ENCODE results near the gene CYTH4. TPM values are rescaled to one million over a fixed set of nuclear protein-coding genes. Genes with fewer than 3 reads are reported as not detected.

CYTH4 gene
- total and polyA plus RNA-seq, 2 donors, result 24.7 to 54.6 TPM

GRCh38 chr22:37309211-37310074 is 27.1 kb downstream of the CYTH4 start:
- H3K9me3 ChIP-seq (ENCODE audit: control insufficient read depth in 2 of 2, insufficient read depth in 1 of 2, low read length in 1 of 2), result peaks cover 0 to 10% of the 10 kb centered on the region in 2 donors
- H3K36me3 ChIP-seq (ENCODE audit: control insufficient read depth in 2 of 2, insufficient read depth in 2 of 2, low read length in 1 of 2), result peaks cover 35 to 51% of the 10 kb centered on the region in 2 donors
- WGBS, result 53% methylated on average over 26 of the region's 26 CpGs
- peak overlapping the region; percentile 87 to 97 for H3K27ac ChIP-seq (ENCODE audit: low read depth in 1 of 2, low read length in 1 of 2)
- H3K27me3 ChIP-seq (ENCODE audit: control insufficient read depth in 2 of 2, insufficient read depth in 1 of 2, low read length in 1 of 2), result no peaks in the 10 kb centered on the region
- peaks cover 50 to 87% of the 10 kb centered on the region in 2 donors for H3K4me1 ChIP-seq (ENCODE audit: control insufficient read depth in 2 of 2, insufficient read depth in 2 of 2, low read length in 2 of 2)
- peak in 6 of 9 donors; percentile 55 to 90 (median 76) for DNase-seq (ENCODE audit: low read depth in 6 of 9, low spot score in 9 of 9)
- peak overlapping the region; percentile 26 for H3K4me3 ChIP-seq (ENCODE audit: low read length in 2 of 2)

- Histone ChIP-seq H3K4me1 (ENCODE audit: control insufficient read depth in 2 of 2, insufficient read depth in 2 of 2, low read length in 2 of 2) (peaks cover 57 to 87% of the 10 kb centered on the region in 2 donors), H3K4me3 (ENCODE audit: low read length in 2 of 2) (no peak overlapping the region), H3K36me3 (ENCODE audit: control insufficient read depth in 2 of 2, insufficient read depth in 2 of 2, low read length in 1 of 2) (peaks cover 35 to 46% of the 10 kb centered on the region in 2 donors), H3K9me3 (ENCODE audit: control insufficient read depth in 2 of 2, insufficient read depth in 1 of 2, low read length in 1 of 2) (peaks cover 0 to 10% of the 10 kb centered on the region in 2 donors), H3K27me3 (ENCODE audit: control insufficient read depth in 2 of 2, insufficient read depth in 1 of 2, low read length in 1 of 2) (no peaks in the 10 kb centered on the region), H3K27ac (ENCODE audit: low read depth in 1 of 2, low read length in 1 of 2) (peak overlapping the region; percentile 87 to 97)
- no peak for DNase-seq (ENCODE audit: low read depth in 6 of 9, low spot score in 9 of 9)
- WGBS, result 72% methylated on average over 11 of the region's 11 CpGs
These were observed 27.8 kb downstream of the CYTH4 start for GRCh38 chr22:37310075-37310606.

GRCh38 chr22:37310815-37311595 is 28.7 kb downstream of the CYTH4 start:
- WGBS, result 91% methylated on average over 25 of the region's 25 CpGs
- no peak for DNase-seq (ENCODE audit: low read depth in 6 of 9, low spot score in 9 of 9)
- Histone ChIP-seq H3K4me3 (ENCODE audit: low read length in 2 of 2) (no peak overlapping the region), H3K27me3 (ENCODE audit: control insufficient read depth in 2 of 2, insufficient read depth in 1 of 2, low read length in 1 of 2) (no peaks in the 10 kb centered on the region), H3K36me3 (ENCODE audit: control insufficient read depth in 2 of 2, insufficient read depth in 2 of 2, low read length in 1 of 2) (peaks cover 35 to 40% of the 10 kb centered on the region in 2 donors), H3K4me1 (ENCODE audit: control insufficient read depth in 2 of 2, insufficient read depth in 2 of 2, low read length in 2 of 2) (peaks cover 54 to 81% of the 10 kb centered on the region in 2 donors), H3K27ac (ENCODE audit: low read depth in 1 of 2, low read length in 1 of 2) (no peak overlapping the region), H3K9me3 (ENCODE audit: control insufficient read depth in 2 of 2, insufficient read depth in 1 of 2, low read length in 1 of 2) (peaks cover 0 to 10% of the 10 kb centered on the region in 2 donors)

- DNase-seq (ENCODE audit: low read depth in 6 of 9, low spot score in 9 of 9), result no peak
- H3K27me3 ChIP-seq (ENCODE audit: control insufficient read depth in 2 of 2, insufficient read depth in 1 of 2, low read length in 1 of 2), result no peaks in the 10 kb centered on the region
- H3K9me3 ChIP-seq (ENCODE audit: control insufficient read depth in 2 of 2, insufficient read depth in 1 of 2, low read length in 1 of 2), result peaks cover 0 to 5% of the 10 kb centered on the region in 2 donors
- WGBS, result 96% methylated on average over 19 of the region's 19 CpGs
- no peak overlapping the region for H3K27ac ChIP-seq (ENCODE audit: low read depth in 1 of 2, low read length in 1 of 2)
- H3K36me3 ChIP-seq (ENCODE audit: control insufficient read depth in 2 of 2, insufficient read depth in 2 of 2, low read length in 1 of 2), result peaks cover 35% of the 10 kb centered on the region in 2 donors
- H3K4me3 ChIP-seq (ENCODE audit: low read length in 2 of 2), result no peak overlapping the region
- H3K4me1 ChIP-seq (ENCODE audit: control insufficient read depth in 2 of 2, insufficient read depth in 2 of 2, low read length in 2 of 2), result peaks cover 48 to 81% of the 10 kb centered on the region in 2 donors
These were observed 29.5 kb downstream of the CYTH4 start for GRCh38 chr22:37311761-37312312.

GRCh38 chr22:37312549-37313183 is 30.4 kb downstream of the CYTH4 start:
- peaks cover 41 to 72% of the 10 kb centered on the region in 2 donors for H3K4me1 ChIP-seq (ENCODE audit: control insufficient read depth in 2 of 2, insufficient read depth in 2 of 2, low read length in 2 of 2)
- H3K27me3 ChIP-seq (ENCODE audit: control insufficient read depth in 2 of 2, insufficient read depth in 1 of 2, low read length in 1 of 2), result no peaks in the 10 kb centered on the region
- no peak for DNase-seq (ENCODE audit: low read depth in 6 of 9, low spot score in 9 of 9)
- WGBS, result 92% methylated on average over 9 of the region's 9 CpGs
- peaks cover 35% of the 10 kb centered on the region in 2 donors for H3K36me3 ChIP-seq (ENCODE audit: control insufficient read depth in 2 of 2, insufficient read depth in 2 of 2, low read length in 1 of 2)
- H3K27ac ChIP-seq (ENCODE audit: low read depth in 1 of 2, low read length in 1 of 2), result no peak overlapping the region
- H3K4me3 ChIP-seq (ENCODE audit: low read length in 2 of 2), result no peak overlapping the region
- H3K9me3 ChIP-seq (ENCODE audit: control insufficient read depth in 2 of 2, insufficient read depth in 1 of 2, low read length in 1 of 2), result peaks cover 0 to 3% of the 10 kb centered on the region in 2 donors

- DNase-seq (ENCODE audit: low read depth in 6 of 9, low spot score in 9 of 9), result no peak
- Histone ChIP-seq H3K27ac (ENCODE audit: low read depth in 1 of 2, low read length in 1 of 2) (no peak overlapping the region), H3K4me3 (ENCODE audit: low read length in 2 of 2) (no peak overlapping the region), H3K4me1 (ENCODE audit: control insufficient read depth in 2 of 2, insufficient read depth in 2 of 2, low read length in 2 of 2) (peaks cover 31 to 63% of the 10 kb centered on the region in 2 donors), H3K36me3 (ENCODE audit: control insufficient read depth in 2 of 2, insufficient read depth in 2 of 2, low read length in 1 of 2) (peaks cover 35% of the 10 kb centered on the region in 2 donors), H3K27me3 (ENCODE audit: control insufficient read depth in 2 of 2, insufficient read depth in 1 of 2, low read length in 1 of 2) (peaks cover 0 to 3% of the 10 kb centered on the region in 2 donors), H3K9me3 (ENCODE audit: control insufficient read depth in 2 of 2, insufficient read depth in 1 of 2, low read length in 1 of 2) (peaks cover 0 to 3% of the 10 kb centered on the region in 2 donors)
- 73% methylated on average over 25 of the region's 25 CpGs for WGBS
These were observed 31.3 kb downstream of the CYTH4 start for GRCh38 chr22:37313376-37314314.

- WGBS, result 30% methylated on average over 16 of the region's 16 CpGs
- H3K27me3 ChIP-seq (ENCODE audit: control insufficient read depth in 2 of 2, insufficient read depth in 1 of 2, low read length in 1 of 2), result peaks cover 0 to 6% of the 10 kb centered on the region in 2 donors
- H3K9me3 ChIP-seq (ENCODE audit: control insufficient read depth in 2 of 2, insufficient read depth in 1 of 2, low read length in 1 of 2), result peaks cover 0 to 3% of the 10 kb centered on the region in 2 donors
- H3K4me3 ChIP-seq (ENCODE audit: low read length in 2 of 2), result no peak overlapping the region
- no peak for DNase-seq (ENCODE audit: low read depth in 6 of 9, low spot score in 9 of 9)
- H3K27ac ChIP-seq (ENCODE audit: low read depth in 1 of 2, low read length in 1 of 2), result peak overlapping the region in 1 of 2 donors; percentile 15
- H3K4me1 ChIP-seq (ENCODE audit: control insufficient read depth in 2 of 2, insufficient read depth in 2 of 2, low read length in 2 of 2), result peaks cover 22 to 54% of the 10 kb centered on the region in 2 donors
- H3K36me3 ChIP-seq (ENCODE audit: control insufficient read depth in 2 of 2, insufficient read depth in 2 of 2, low read length in 1 of 2), result peaks cover 32 to 35% of the 10 kb centered on the region in 2 donors
These were observed 32.2 kb downstream of the CYTH4 start for GRCh38 chr22:37314315-37315074.
